H1 (cell line): ENCODE data around the gene FMNL2. TPM values are rescaled to one million over a fixed set of nuclear protein-coding genes. Genes with fewer than 3 reads are reported as not detected.

Experiments used
- CTCF ChIA-PET: fragments of 300-600 bp; sonication (Branson Sonifier 250); formaldehyde crosslinking; loops from one replicate; lab custom pipeline; 2021; ENCODE audit not compliant: partially characterized antibody; lab: Charles Lee
- POLR2A ChIA-PET: fragments of 300-600 bp; sonication (Branson Sonifier 250); formaldehyde crosslinking; loops from one replicate; lab custom pipeline; 2021; ENCODE audit warnings: inconsistent platforms; ENCODE audit not compliant: partially characterized antibody; lab: Charles Lee
- DNase-seq, 2 experiments: peaks; one replicate each; pipeline versions ENCODE4 v3.0.0 to v3.0.0-alpha.2; 2010 to 2022; ENCODE audit warnings: low spot score in 2 of 2, low read depth in 1 of 2, mixed read lengths in 1 of 2
- FAIRE-seq: peaks from 2 replicates; lab custom pipeline; 2011; peaks lifted over from hg19 to GRCh38; lab: Jason Lieb, UNC
- H2AFZ ChIP-seq: 2 replicates; pipeline ENCODE4 v1.8.1; 2012; ENCODE audit warnings: low read length, inconsistent platforms
- H2AK5ac ChIP-seq: 2 replicates; pipeline ENCODE4 v1.6.1; 2013; ENCODE audit warnings: low read depth, low read length
- H2BK120ac ChIP-seq: replicated peaks from 2 replicates; pipeline ENCODE3; 2013; ENCODE audit warnings: low read depth, low read length, inconsistent platforms
- H2BK12ac ChIP-seq: 2 replicates; pipeline ENCODE4 v1.6.1; 2013; ENCODE audit warnings: low read depth, low read length
- H2BK15ac ChIP-seq: 2 replicates; pipeline ENCODE4 v1.6.1; 2013; ENCODE audit warnings: low read length
- H2BK20ac ChIP-seq: 2 replicates; pipeline ENCODE4 v1.6.1; 2013; ENCODE audit warnings: low read length
- H2BK5ac ChIP-seq: 2 replicates; pipeline ENCODE4 v1.6.1; 2013; ENCODE audit warnings: low read depth, low read length
- H3K14ac ChIP-seq: 2 replicates; pipeline ENCODE4 v1.6.1; 2013; ENCODE audit warnings: inconsistent platforms; ENCODE audit not compliant: insufficient read length
- H3K18ac ChIP-seq: 2 replicates; pipeline ENCODE4 v1.6.1; 2013; ENCODE audit warnings: low read length; ENCODE audit errors: extremely low read depth
- H3K23ac ChIP-seq: 2 replicates; pipeline ENCODE4 v1.6.1; 2013; ENCODE audit warnings: inconsistent platforms; ENCODE audit not compliant: insufficient read length
- H3K23me2 ChIP-seq: 2 replicates; pipeline ENCODE4 v1.6.1; 2013; ENCODE audit warnings: low read depth, low read length
- H3K27ac ChIP-seq: 2 replicates; pipeline ENCODE4 v1.6.1; 2011; ENCODE audit warnings: low read depth, low read length, inconsistent platforms
- H3K27me3 ChIP-seq, 4 experiments: replicated peaks in 1 of 4; 1 replicate in 1 of 4; 2 replicates in 3 of 4; pipeline versions ENCODE4 v1.6.1 to v1.8.1; 2011 to 2013; ENCODE audit warnings: low read length in 3 of 4, mild to moderate bottlenecking in 3 of 4, inconsistent platforms in 2 of 4, mixed read lengths in 2 of 4, moderate library complexity in 1 of 4; ENCODE audit not compliant: control insufficient read depth in 3 of 4, insufficient read depth in 3 of 4; ENCODE audit errors: extremely low read depth in 1 of 4
- H3K36me3 ChIP-seq, 4 experiments: 2 replicates each; pipeline versions ENCODE4 v1.6.1 to v1.8.1; 2011 to 2013; ENCODE audit warnings: mild to moderate bottlenecking in 4 of 4, low read length in 3 of 4, moderate library complexity in 2 of 4, control low read depth in 1 of 4, inconsistent platforms in 1 of 4; ENCODE audit not compliant: insufficient read depth in 4 of 4, control insufficient read depth in 2 of 4
- H3K4ac ChIP-seq: replicated peaks from 2 replicates; pipeline ENCODE3; 2013; ENCODE audit warnings: low read length, low read depth, mixed read lengths, inconsistent platforms; ENCODE audit not compliant: insufficient read length
- H3K4me1 ChIP-seq, 4 experiments: replicated peaks in 1 of 4; 1 replicate in 1 of 4; 2 replicates in 3 of 4; pipeline versions ENCODE4 v1.6.1 to v1.8.1; 2011 to 2013; ENCODE audit warnings: low read length in 3 of 4, inconsistent platforms in 2 of 4, mixed read lengths in 1 of 4; ENCODE audit not compliant: insufficient read depth in 4 of 4, control insufficient read depth in 3 of 4
- H3K4me2 ChIP-seq, 2 experiments: 2 replicates each; pipeline versions ENCODE4 v1.6.1 to v1.8.1; 2011 to 2013; ENCODE audit warnings: low read depth in 2 of 2, low read length in 2 of 2, control low read depth in 1 of 2, inconsistent platforms in 1 of 2, mild to moderate bottlenecking in 1 of 2; ENCODE audit not compliant: insufficient read depth in 1 of 2
- H3K4me3 ChIP-seq, 4 experiments: fragments of 200-600, 300-600 bp in 1 of 4; sonication (generic), shearing (Covaris generic), sonication (Bioruptor Twin) in 1 of 4; 2 replicates each; pipeline versions ENCODE4 v1.5.1 to v1.8.1; 2011 to 2016; ENCODE audit warnings: low read length in 4 of 4, low read depth in 3 of 4, control low read depth in 2 of 4, inconsistent platforms in 2 of 4, mild to moderate bottlenecking in 2 of 4, mixed read lengths in 1 of 4, moderate library complexity in 1 of 4; ENCODE audit not compliant: insufficient read depth in 2 of 4; ENCODE audit errors: extremely low read depth in 1 of 4
- H3K56ac ChIP-seq: replicated peaks from 2 replicates; pipeline ENCODE3; 2013; ENCODE audit warnings: low read depth, mild to moderate bottlenecking, mixed read lengths, low read length, inconsistent platforms; ENCODE audit not compliant: insufficient read length
- H3K79me1 ChIP-seq: 2 replicates; pipeline ENCODE4 v1.6.1; 2013; ENCODE audit warnings: low read depth, low read length, control low read depth
- H3K79me2 ChIP-seq, 2 experiments: 2 replicates each; pipeline versions ENCODE4 v1.6.1 to v1.8.1; 2012 to 2013; ENCODE audit warnings: low read length in 2 of 2, mild to moderate bottlenecking in 2 of 2, inconsistent platforms in 1 of 2; ENCODE audit not compliant: insufficient read depth in 2 of 2, control insufficient read depth in 1 of 2
- H3K9ac ChIP-seq, 4 experiments: replicated peaks in 1 of 4; 1 replicate in 1 of 4; 2 replicates in 3 of 4; pipeline versions ENCODE4 v1.6.1 to v1.8.1; 2011 to 2013; ENCODE audit warnings: low read depth in 3 of 4, low read length in 3 of 4, control low read depth in 2 of 4, mild to moderate bottlenecking in 2 of 4, moderate library complexity in 2 of 4, inconsistent platforms in 1 of 4; ENCODE audit errors: extremely low read depth in 1 of 4
- H3K9me3 ChIP-seq, 2 experiments: 2 replicates each; pipeline versions ENCODE4 v1.6.1 to v1.8.1; 2012 to 2013; ENCODE audit warnings: mild to moderate bottlenecking in 2 of 2, moderate library complexity in 2 of 2, control low read depth in 1 of 2, inconsistent platforms in 1 of 2, low read depth in 1 of 2, low read length in 1 of 2, mixed read lengths in 1 of 2; ENCODE audit not compliant: insufficient read depth in 2 of 2
- H4K20me1 ChIP-seq, 2 experiments: replicated peaks in 1 of 2; 2 replicates each; pipeline versions ENCODE3 to v1.8.1; 2011 to 2013; ENCODE audit warnings: inconsistent platforms in 2 of 2, low read length in 2 of 2, mild to moderate bottlenecking in 1 of 2; ENCODE audit not compliant: insufficient read depth in 2 of 2, control insufficient read depth in 1 of 2
- H4K5ac ChIP-seq: 2 replicates; pipeline ENCODE4 v1.6.1; 2013; ENCODE audit warnings: low read length, low read depth, mixed read lengths, inconsistent platforms; ENCODE audit not compliant: insufficient read length
- H4K8ac ChIP-seq: 2 replicates; pipeline ENCODE4 v1.8.0; 2013; ENCODE audit warnings: mild to moderate bottlenecking, moderate library complexity, low read length, inconsistent platforms; ENCODE audit not compliant: insufficient read depth; ENCODE audit errors: extremely low read depth
- H4K91ac ChIP-seq: replicated peaks from 2 replicates; pipeline ENCODE3; 2013; ENCODE audit warnings: low read length, mixed read lengths, inconsistent platforms; ENCODE audit not compliant: insufficient read length
- CHD2 ChIP-seq: IDR thresholded peaks from 2 replicates; pipeline ENCODE4 v1.6.1; 2012; ENCODE audit warnings: low read length, improper control_type of control experiment
- EZH2 ChIP-seq: fragments of 200-600 bp; sonication (generic); IDR thresholded peaks from 2 replicates; pipeline ENCODE4 v1.7.1; 2012; ENCODE audit warnings: low read depth, mild to moderate bottlenecking, moderate library complexity, low read length, inconsistent platforms; ENCODE audit not compliant: severe bottlenecking
- PHF8 ChIP-seq: fragments of 200-600 bp; sonication (generic); conservative IDR thresholded peaks from 2 replicates; pipeline ENCODE4 v1.7.1; 2012; ENCODE audit warnings: low read depth, mild to moderate bottlenecking, inconsistent platforms, low read length, moderate library complexity
- RNF2 ChIP-seq: fragments of 200-900, 300-1000 bp; sonication (generic); IDR thresholded peaks from 2 replicates; pipeline ENCODE4 v1.7.1; 2016; ENCODE audit warnings: borderline replicate concordance, low read depth, mild to moderate bottlenecking, antibody characterized with exemption, low read length; ENCODE audit not compliant: poor library complexity, severe bottlenecking; ENCODE audit errors: missing control alignments
- WGBS, 2 experiments: shearing (Covaris generic) in 1 of 2; methylation state at CpG; one replicate each; pipeline versions ENCODE4 v1.1.6 to v1.1.7; 2013 to 2015; ENCODE audit warnings: low lambda C conversion rate in 2 of 2, mixed read lengths in 2 of 2, inconsistent platforms in 1 of 2, low coverage in 1 of 2, missing lambda C conversion rate in 1 of 2; ENCODE audit not compliant: insufficient replicate concordance in 2 of 2, insufficient coverage in 1 of 2, insufficient read length in 1 of 2; ENCODE audit errors: extremely low coverage in 1 of 2, missing lambda C conversion rate in 1 of 2; 5-methylcytosine and 5-hydroxymethylcytosine counted together
- polyA plus RNA-seq, 7 experiments: library from polyadenylated mRNA; depleted of rRNA in 3 of 7; stranded (reverse) in 5 of 7; unstranded in 2 of 7; fragments of >200 nt in 5 of 7; fragments of 200-250 nt in 2 of 7; gene quantifications; 1 replicate in 5 of 7; 2 replicates in 1 of 7; 4 replicates in 1 of 7; pipeline versions ENCODE4 v1.2.1 to v1.2.3, GENCODE V29; 2011 to 2013; ENCODE audit warnings: missing spikeins in 2 of 7, mixed read lengths in 2 of 7
- total RNA-seq: library from RNA; stranded (reverse); fragmentation: NEBNext Ultra II Directional; extraction: Animal tissue kit (Norgen Biotek cat#: 25700); gene quantifications from 2 replicates; pipeline ENCODE4 v1.2.1, GENCODE V29; 2021

The FMNL2 gene
- total and polyA plus RNA-seq, 2 of the 8 experiments (the other 6 are each of a cell fraction or from before 2014, with no cell fraction given): 15.5 to 45.1 TPM

DNA sequence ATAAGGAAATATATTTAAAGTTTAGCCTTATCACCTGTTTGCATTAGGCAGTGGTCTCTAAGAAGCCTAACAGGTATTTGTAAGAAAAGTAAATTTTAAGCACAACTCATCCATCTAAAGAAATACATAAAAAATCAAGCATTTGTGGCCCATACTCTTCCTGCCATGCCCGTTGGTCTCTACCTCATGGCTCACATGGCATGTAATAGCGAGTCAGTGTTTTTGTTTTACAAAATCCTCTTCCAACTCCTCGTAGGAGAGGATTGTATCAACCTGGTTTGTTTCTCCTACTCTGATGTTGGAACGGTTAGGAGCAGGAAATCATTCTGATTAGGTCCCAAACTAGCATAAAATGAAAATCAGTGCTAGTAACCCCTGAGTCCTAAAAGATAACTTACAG is 91.8 kb downstream of the FMNL2 start:
- Histone ChIP-seq H3K79me2 (peaks cover 0 to 82% of the 10 kb centered on the region in 2 experiments; a peak in 2 of 4 replicates), H3K23me2 (no peaks in the 10 kb centered on the region), H4K5ac (no peak overlapping the region), H3K9ac (no peak overlapping the region), H3K79me1 (peaks cover 5% of the 10 kb centered on the region; the same call in 1 of the 2 replicates), H2BK20ac (no peak overlapping the region), H3K4me1 (peaks cover 0 to 13% (median 7%) of the 10 kb centered on the region in 4 experiments; a peak in 2 of 7 replicates), H3K4me2 (no peak overlapping the region), H2BK5ac (no peak overlapping the region), H3K36me3 (no peaks in the 10 kb centered on the region), H2BK15ac (no peak overlapping the region), H3K4ac (no peak overlapping the region), H2AFZ (no peak overlapping the region), H3K9me3 (no peaks in the 10 kb centered on the region), H3K14ac (no peak overlapping the region), H4K20me1 (no peaks in the 10 kb centered on the region), H3K4me3 (no peak overlapping the region), H4K91ac (no peak overlapping the region), H3K56ac (no peak overlapping the region), H4K8ac (no peak overlapping the region), H2BK12ac (no peak overlapping the region), H3K27me3 (no peaks in the 10 kb centered on the region), H2BK120ac (no peak overlapping the region), H3K23ac (no peak overlapping the region), H3K18ac (no peak overlapping the region), H3K27ac (no peak overlapping the region), H2AK5ac (no peak overlapping the region)
- no peak for TF ChIP-seq CHD2
- no peak for TF ChIP-seq EZH2
- TF ChIP-seq PHF8: no peak
- TF ChIP-seq RNF2: no peak
- POLR2A ChIA-PET: interaction anchor here (1.1 to 1.4 kb wide), 2 partner anchors 8 to 10 kb away, joined by 3 read pairs; no protein-coding TSS in a partner anchor
- no peak for DNase-seq
- peak; percentile 19 for FAIRE-seq
- CTCF ChIA-PET: interaction anchor here (0.9 kb wide), 1 partner anchor 128 kb away, joined by 3 read pairs; no protein-coding TSS in a partner anchor
- WGBS, 2 experiments: 88% methylated on average over 4 of the region's 4 CpGs; no CpG with 5 or more reads in 1 of the 2 experiments
